ENCODE results near the gene GTF2A1. TPM values are rescaled to one million over a fixed set of nuclear protein-coding genes. Genes with fewer than 3 reads are reported as not detected.

The GTF2A1 gene
- total RNA-seq, 2 experiments from 2014 or later = 35.1 to 69.8 TPM

GRCh38 chr14:81148635-81149034 lies 72.1 kb downstream of the GTF2A1 start:
- Histone ChIP-seq H3K4me2 (ENCODE audit: low read length) (no peak overlapping the region), H3K36me3 (ENCODE audit: insufficient read depth, low read length) (no peaks in the 10 kb centered on the region), H3K4me3 (ENCODE audit: low read depth, low read length, poor library complexity, severe bottlenecking) (no peak overlapping the region), H4K20me1 (ENCODE audit: insufficient read depth, low read length) (no peaks in the 10 kb centered on the region), H3K9me2 (ENCODE audit: insufficient read depth, low read length) (no peaks in the 10 kb centered on the region), H3K4me1 (ENCODE audit: insufficient read depth, low read length, poor library complexity, severe bottlenecking) (peaks cover 16% of the 10 kb centered on the region), H3K27ac (ENCODE audit: low read depth, low read length, poor library complexity, severe bottlenecking) (no peak overlapping the region), H2AFZ (ENCODE audit: low read length) (no peak overlapping the region), H3K9me3 (ENCODE audit: low read length) (no peaks in the 10 kb centered on the region), H3K79me2 (ENCODE audit: insufficient read depth, low read depth, low read length) (no peaks in the 10 kb centered on the region)
- POLR2A ChIA-PET = no interaction called here
- BruUV-seq (replicated peaks) = no TSS peak
- CTCF ChIA-PET (ENCODE audit: unreplicated experiment) = no interaction called here
- TF ChIP-seq EZH2phosphoT487 (IDR thresholded peaks at IDR 0.05; ENCODE audit: borderline replicate concordance, low read depth, low read length) = no peak
- TF ChIP-seq CTCF (conservative IDR thresholded peaks at IDR 0.05; ENCODE audit: low read length) = no peak
- intact Hi-C loops (cut with micrococcal nuclease; ENCODE audit: unreplicated experiment) = no loop called here
- no peak for DNase-seq (ENCODE audit: low spot score)

GRCh38 chr14:81147140-81147897 lies 73.4 kb downstream of the GTF2A1 start:
- CTCF ChIA-PET (ENCODE audit: unreplicated experiment) = interaction anchor here (0.6 to 0.7 kb wide), 3 partner anchors 11 to 747 kb away, joined by 3 to 7 read pairs (median 3); no protein-coding TSS in a partner anchor
- H3K79me2 ChIP-seq (ENCODE audit: insufficient read depth, low read depth, low read length) = no peaks in the 10 kb centered on the region
- no TSS peak for BruUV-seq (replicated peaks)
- DNase-seq (ENCODE audit: low spot score) = peak; percentile 47
- peak overlapping the region; percentile 51 for H3K4me2 ChIP-seq (ENCODE audit: low read length)
- H3K4me3 ChIP-seq (ENCODE audit: low read depth, low read length, poor library complexity, severe bottlenecking) = peak overlapping the region; percentile 12
- H3K36me3 ChIP-seq (ENCODE audit: insufficient read depth, low read length) = no peaks in the 10 kb centered on the region
- peaks cover 16% of the 10 kb centered on the region for H3K4me1 ChIP-seq (ENCODE audit: insufficient read depth, low read length, poor library complexity, severe bottlenecking)
- intact Hi-C loops (cut with micrococcal nuclease; ENCODE audit: unreplicated experiment) = no loop called here
- no peaks in the 10 kb centered on the region for H3K9me2 ChIP-seq (ENCODE audit: insufficient read depth, low read length)
- no peak overlapping the region for H3K27ac ChIP-seq (ENCODE audit: low read depth, low read length, poor library complexity, severe bottlenecking)
- H3K9me3 ChIP-seq (ENCODE audit: low read length) = no peaks in the 10 kb centered on the region
- POLR2A ChIA-PET = interaction anchor here (0.6 to 1.5 kb wide), 3 partner anchors 15 to 252 kb away, joined by 3 to 4 read pairs (median 4); no protein-coding TSS in a partner anchor
- no peaks in the 10 kb centered on the region for H4K20me1 ChIP-seq (ENCODE audit: insufficient read depth, low read length)
- no peak for TF ChIP-seq EZH2phosphoT487 (IDR thresholded peaks at IDR 0.05; ENCODE audit: borderline replicate concordance, low read depth, low read length)
- no peak for TF ChIP-seq CTCF (conservative IDR thresholded peaks at IDR 0.05; ENCODE audit: low read length)
- H2AFZ ChIP-seq (ENCODE audit: low read length) = peak overlapping the region; percentile 74
